Natural killer cell (primary cell): Measurements from ENCODE around the gene PCCA. TPM values are rescaled to one million over a fixed set of nuclear protein-coding genes. Genes with fewer than 3 reads are reported as not detected.

Experiments used
- ATAC-seq, 3 donors: fragments of 150-1000 bp in 2 of 3; fragments of 200-7000 bp in 1 of 3; cut with Tn5 transposase; 1 replicate in 1 of 3; 2 replicates in 2 of 3; pipeline ENCODE4 v1.10.0; 2021; ENCODE audit warnings: mild to moderate bottlenecking in 2 of 3, moderate library complexity in 2 of 3
- DNase-seq, 2 donors: peaks; one replicate each; pipeline versions ENCODE4 v3.0.0 to v3.0.0-alpha.2; 2013 to 2021; ENCODE audit warnings: mixed read lengths in 1 of 2
- H3K27ac ChIP-seq: one replicate; pipeline ENCODE4 v1.5.1; 2013; ENCODE audit warnings: mild to moderate bottlenecking, low read length
- H3K27me3 ChIP-seq: one replicate; pipeline ENCODE4 v1.6.1; 2013; ENCODE audit warnings: low read length; ENCODE audit not compliant: control insufficient read depth, insufficient read depth
- H3K36me3 ChIP-seq: one replicate; pipeline ENCODE4 v1.6.1; 2013; ENCODE audit warnings: low read length; ENCODE audit not compliant: control insufficient read depth, insufficient read depth
- H3K4me1 ChIP-seq: one replicate; pipeline ENCODE4 v1.6.1; 2013; ENCODE audit warnings: low read length; ENCODE audit not compliant: control insufficient read depth, insufficient read depth
- H3K4me3 ChIP-seq: one replicate; pipeline ENCODE4 v1.5.1; 2013; ENCODE audit warnings: low read length
- H3K9me3 ChIP-seq: one replicate; pipeline ENCODE4 v1.6.1; 2013; ENCODE audit warnings: low read length; ENCODE audit not compliant: control insufficient read depth, insufficient read depth
- H3K27ac Mint-ChIP-seq, 2 donors: one replicate each; pipeline ENCODE4 v1.8.0; 2022; ENCODE audit warnings: mild to moderate bottlenecking in 2 of 2, mixed read lengths in 2 of 2, moderate library complexity in 1 of 2
- H3K27me3 Mint-ChIP-seq, 2 donors: one replicate each; pipeline ENCODE4 v1.8.0; 2022; ENCODE audit warnings: low read depth in 2 of 2, mixed read lengths in 2 of 2
- H3K36me3 Mint-ChIP-seq: one replicate; pipeline ENCODE4 v1.8.0; 2022; ENCODE audit warnings: mixed read lengths
- H3K4me1 Mint-ChIP-seq, 2 donors: one replicate each; pipeline ENCODE4 v1.8.0; 2022; ENCODE audit warnings: mixed read lengths in 2 of 2
- H3K4me3 Mint-ChIP-seq: one replicate; pipeline ENCODE4 v1.8.0; 2022; ENCODE audit warnings: mild to moderate bottlenecking, moderate library complexity, mixed read lengths
- H3K9me3 Mint-ChIP-seq, 2 donors: one replicate each; pipeline ENCODE4 v1.8.0; 2022; ENCODE audit warnings: mixed read lengths in 2 of 2
- WGBS: methylation state at CpG from one replicate; pipeline ENCODE4 v1.1.7; 2013; ENCODE audit warnings: missing lambda C conversion rate; ENCODE audit not compliant: insufficient coverage; 5-methylcytosine and 5-hydroxymethylcytosine counted together
- intact Hi-C: fragments of 100-400 bp; cut with micrococcal nuclease; formaldehyde crosslinking; loops from one replicate; pipeline ENCODE4 v1.14.2; 2022
- total RNA-seq, 4 donors: library from RNA; stranded (reverse); fragments of 120-200 nt in 1 of 4; gene quantifications; one replicate each; pipeline versions ENCODE4 v1.2.3 to v1.2.4, GENCODE V29; 2013 to 2022
- TF ChIP-seq, protein P1 (sequence below): fragments of 200-600 bp; IDR thresholded peaks from one replicate; pipeline ENCODE4 v1.8.0; 2022; ENCODE audit warnings: antibody characterized with exemption

The PCCA gene
- total RNA-seq, 3 donors from 2014 or later (not counting 1 experiment from before 2014, with no cell fraction given), result 25.5 to 28.5 (median 28.2) TPM

DNA sequence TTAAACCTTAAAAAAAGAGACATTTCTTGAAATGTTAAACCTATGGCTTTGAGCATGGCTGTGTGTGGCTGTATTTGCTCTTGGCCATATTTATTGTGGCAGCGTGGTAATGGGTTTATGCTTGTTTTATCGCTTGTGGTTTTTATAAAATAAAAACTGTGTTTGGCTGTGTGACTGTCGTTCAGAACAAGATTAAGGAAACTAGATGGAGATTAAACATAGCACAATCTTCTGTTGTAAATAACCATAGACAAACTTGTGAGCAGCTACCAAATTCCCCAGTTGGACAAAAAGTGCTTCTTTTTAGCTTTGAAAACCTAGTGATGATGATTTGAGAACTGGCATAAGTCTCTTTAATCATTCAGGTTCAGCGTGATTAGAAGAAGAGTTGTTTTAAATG is 308.7 kb downstream of the PCCA start:
- Histone ChIP-seq H3K36me3 (no peaks in the 10 kb centered on the region), H3K4me1 (no peaks in the 10 kb centered on the region), H3K27me3 (no peaks in the 10 kb centered on the region), H3K4me3 (no peak overlapping the region), H3K27ac (no peak overlapping the region), H3K9me3 (no peaks in the 10 kb centered on the region)
- DNase-seq (no peak), ATAC-seq (no peak)
- Mint-ChIP-seq H3K4me1 (peaks cover 4 to 5% of the 10 kb centered on the region in 2 donors), H3K27me3 (no peaks in the 10 kb centered on the region), H3K9me3 (peaks cover 0 to under 1% of the 10 kb centered on the region in 2 donors), H3K4me3 (no peak overlapping the region), H3K36me3 (peaks cover under 1% of the 10 kb centered on the region), H3K27ac (no peak overlapping the region)
- 82% methylated on average over 4 of the region's 4 CpGs for whole genome bisulfite sequencing
- intact Hi-C loops, result no loop called here
- TF ChIP-seq, protein P1, sequence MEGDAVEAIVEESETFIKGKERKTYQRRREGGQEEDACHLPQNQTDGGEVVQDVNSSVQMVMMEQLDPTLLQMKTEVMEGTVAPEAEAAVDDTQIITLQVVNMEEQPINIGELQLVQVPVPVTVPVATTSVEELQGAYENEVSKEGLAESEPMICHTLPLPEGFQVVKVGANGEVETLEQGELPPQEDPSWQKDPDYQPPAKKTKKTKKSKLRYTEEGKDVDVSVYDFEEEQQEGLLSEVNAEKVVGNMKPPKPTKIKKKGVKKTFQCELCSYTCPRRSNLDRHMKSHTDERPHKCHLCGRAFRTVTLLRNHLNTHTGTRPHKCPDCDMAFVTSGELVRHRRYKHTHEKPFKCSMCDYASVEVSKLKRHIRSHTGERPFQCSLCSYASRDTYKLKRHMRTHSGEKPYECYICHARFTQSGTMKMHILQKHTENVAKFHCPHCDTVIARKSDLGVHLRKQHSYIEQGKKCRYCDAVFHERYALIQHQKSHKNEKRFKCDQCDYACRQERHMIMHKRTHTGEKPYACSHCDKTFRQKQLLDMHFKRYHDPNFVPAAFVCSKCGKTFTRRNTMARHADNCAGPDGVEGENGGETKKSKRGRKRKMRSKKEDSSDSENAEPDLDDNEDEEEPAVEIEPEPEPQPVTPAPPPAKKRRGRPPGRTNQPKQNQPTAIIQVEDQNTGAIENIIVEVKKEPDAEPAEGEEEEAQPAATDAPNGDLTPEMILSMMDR, result no peak

DNA sequence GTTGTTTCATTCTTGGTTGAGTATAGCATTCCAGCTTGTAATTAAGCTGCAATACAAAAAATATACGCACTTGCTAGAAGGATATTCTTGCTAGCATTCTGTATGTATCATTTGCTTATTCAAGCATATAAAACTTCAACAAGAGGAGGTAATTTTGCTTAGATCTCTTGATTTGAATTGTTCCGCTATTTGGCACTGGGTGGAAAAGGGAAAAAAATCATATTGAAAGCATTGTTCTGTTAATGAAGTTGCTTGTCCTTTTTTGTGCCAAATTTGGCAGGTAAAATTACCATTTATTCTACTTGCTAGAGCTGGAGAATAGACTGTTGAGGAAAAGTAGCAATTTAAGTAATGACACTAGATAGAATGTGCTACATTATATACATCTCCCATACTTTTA is 309.5 kb downstream of the PCCA start:
- intact Hi-C loops, result no loop called here
- H3K36me3 Mint-ChIP-seq, result peaks cover 7% of the 10 kb centered on the region

GRCh38 chr13:100399455-100399854 is 310.6 kb downstream of the PCCA start:
- Histone ChIP-seq H3K4me3 (no peak overlapping the region), H3K27ac (no peak overlapping the region), H3K36me3 (no peaks in the 10 kb centered on the region), H3K4me1 (no peaks in the 10 kb centered on the region), H3K27me3 (no peaks in the 10 kb centered on the region), H3K9me3 (peaks cover 14% of the 10 kb centered on the region)
- DNase-seq, result no peak
- ATAC-seq, result no peak
- no peaks in the 10 kb centered on the region for H3K27me3 Mint-ChIP-seq
- no peak overlapping the region for H3K4me3 Mint-ChIP-seq
- TF ChIP-seq, protein P1, result no peak
- WGBS, result 100% methylated on average over 1 of the region's 1 CpG
- H3K4me1 Mint-ChIP-seq, result peaks cover 8 to 10% of the 10 kb centered on the region in 2 donors
- H3K36me3 Mint-ChIP-seq, result peaks cover 9% of the 10 kb centered on the region
- H3K27ac Mint-ChIP-seq, result no peak overlapping the region
- intact Hi-C loops, result no loop called here
- H3K9me3 Mint-ChIP-seq, result peaks cover 3 to 6% of the 10 kb centered on the region in 2 donors

More for the DNA sequence above, 309.5 kb downstream of the PCCA start:
- ATAC-seq (no peak), DNase-seq (no peak)
- H3K36me3 ChIP-seq, result no peaks in the 10 kb centered on the region
- H3K27me3 Mint-ChIP-seq, result no peaks in the 10 kb centered on the region
- no peak overlapping the region for H3K4me3 Mint-ChIP-seq
- TF ChIP-seq, protein P1, result no peak
- H3K4me1 ChIP-seq, result no peaks in the 10 kb centered on the region
- H3K4me1 Mint-ChIP-seq, result peaks cover 4 to 7% of the 10 kb centered on the region in 2 donors
- H3K27ac Mint-ChIP-seq, result no peak overlapping the region
- 100% methylated on average over 1 of the region's 2 CpGs for WGBS
- H3K27me3 ChIP-seq, result no peaks in the 10 kb centered on the region
- peaks cover 3 to 6% of the 10 kb centered on the region in 2 donors for H3K9me3 Mint-ChIP-seq
- no peak overlapping the region for H3K4me3 ChIP-seq
- H3K27ac ChIP-seq, result no peak overlapping the region
- peaks cover 3% of the 10 kb centered on the region for H3K9me3 ChIP-seq

GRCh38 chr13:100403675-100404074 is 314.8 kb downstream of the PCCA start:
- 84% methylated on average over 6 of the region's 6 CpGs for WGBS
- ATAC-seq (no peak), DNase-seq (no peak)
- H3K36me3 Mint-ChIP-seq, result peaks cover 23% of the 10 kb centered on the region
- H3K9me3 Mint-ChIP-seq, result peaks cover 6 to 14% of the 10 kb centered on the region in 2 donors
- H3K27me3 Mint-ChIP-seq, result no peaks in the 10 kb centered on the region
- no peak overlapping the region for H3K27ac Mint-ChIP-seq
- no peaks in the 10 kb centered on the region for H3K27me3 ChIP-seq
- no peak overlapping the region for H3K4me3 Mint-ChIP-seq
- H3K4me1 Mint-ChIP-seq, result peaks cover 8 to 10% of the 10 kb centered on the region in 2 donors
- H3K36me3 ChIP-seq, result no peaks in the 10 kb centered on the region
- intact Hi-C loops, result no loop called here
- H3K4me1 ChIP-seq, result no peaks in the 10 kb centered on the region
- H3K27ac ChIP-seq, result no peak overlapping the region
- no peak overlapping the region for H3K4me3 ChIP-seq
- H3K9me3 ChIP-seq, result peaks cover 41% of the 10 kb centered on the region
- TF ChIP-seq, protein P1, result no peak
